HEK293 (cell line): ENCODE results near the gene NARS2.

Source experiments
- CTCF ChIA-PET: fragments of 350-600 bp; formaldehyde crosslinking; extraction: SDS; loops from one replicate; lab custom pipeline; 2021; ENCODE audit warnings: antibody characterized with exemption; lab: Yijun Ruan, JAX
- POLR2A ChIA-PET: fragments of 300-600 bp; formaldehyde crosslinking; extraction: SDS; loops from one replicate; lab custom pipeline; 2020; ENCODE audit warnings: antibody characterized with exemption, inconsistent platforms; lab: Yijun Ruan, JAX
- H3K27ac ChIP-seq: fragments of 200-500 bp; sonication (Bioruptor generic); 2 replicates; pipeline ENCODE4 v1.5.1; 2014; ENCODE audit warnings: low read depth, low read length, control low read depth, inconsistent platforms; ENCODE audit errors: extremely low read depth
- H3K36me3 ChIP-seq, 2 experiments: fragments of 200-500 bp in 1 of 2; sonication (Bioruptor generic) in 1 of 2; 1 replicate in 1 of 2; 2 replicates in 1 of 2; pipeline ENCODE4 v1.5.1; 2014 to 2017; ENCODE audit warnings: inconsistent platforms in 2 of 2, low read length in 2 of 2; ENCODE audit not compliant: control insufficient read depth in 2 of 2, insufficient read depth in 1 of 2
- H3K4me1 ChIP-seq: fragments of 200-500 bp; sonication (Bioruptor generic); 2 replicates; pipeline ENCODE4 v1.5.1; 2014; ENCODE audit warnings: mild to moderate bottlenecking, low read length, inconsistent platforms; ENCODE audit not compliant: control insufficient read depth, insufficient read depth
- H3K4me3 ChIP-seq: 2 replicates; pipeline ENCODE4 v1.5.1; 2011; ENCODE audit warnings: low read depth, mild to moderate bottlenecking, control low read depth, low read length, moderate library complexity
- H3K9me3 ChIP-seq: fragments of 200-500 bp; sonication (Bioruptor generic); 2 replicates; pipeline ENCODE4 v1.5.1; 2014; ENCODE audit warnings: low read depth, low read length, inconsistent platforms; ENCODE audit not compliant: control insufficient read depth, insufficient read depth
- ZBTB7A ChIP-seq: fragments of 450-650 bp; formaldehyde crosslinking; IDR thresholded peaks from 2 replicates; pipeline ENCODE4 v1.5.1; 2016; ENCODE audit warnings: low read depth, missing biosample characterization, missing genetic modification characterization
- ZNF140 ChIP-seq: fragments of 450-650 bp; formaldehyde crosslinking; IDR thresholded peaks from 2 replicates; pipeline ENCODE4 v1.5.1; 2016; ENCODE audit warnings: missing biosample characterization, missing genetic modification characterization
- ZNF146 ChIP-seq: fragments of 450-650 bp; formaldehyde crosslinking; IDR thresholded peaks from 2 replicates; pipeline ENCODE4 v1.5.1; 2016; ENCODE audit warnings: missing biosample characterization, missing genetic modification characterization
- ZNF157 ChIP-seq: fragments of 450-650 bp; formaldehyde crosslinking; IDR thresholded peaks from 2 replicates; pipeline ENCODE4 v1.5.1; 2016; ENCODE audit warnings: missing biosample characterization, missing genetic modification characterization
- ZNF416 ChIP-seq: fragments of 450-650 bp; formaldehyde crosslinking; IDR thresholded peaks from 2 replicates; pipeline ENCODE4 v1.5.1; 2016; ENCODE audit warnings: missing biosample characterization, missing genetic modification characterization
- ZNF560 ChIP-seq: fragments of 450-650 bp; formaldehyde crosslinking; IDR thresholded peaks from 2 replicates; pipeline ENCODE4 v1.5.1; 2017; ENCODE audit warnings: missing biosample characterization, missing genetic modification characterization, borderline replicate concordance
- ZNF768 ChIP-seq: fragments of 450-650 bp; formaldehyde crosslinking; IDR thresholded peaks from 2 replicates; pipeline ENCODE4 v1.5.1; 2018; ENCODE audit warnings: missing biosample characterization, mild to moderate bottlenecking, missing genetic modification characterization
- TF ChIP-seq, protein P1 (sequence below): fragments of 450-650 bp; formaldehyde crosslinking; optimal IDR thresholded peaks from 2 replicates; pipeline ENCODE3; 2016; ENCODE audit warnings: missing biosample characterization, mild to moderate bottlenecking, missing genetic modification characterization
- TF ChIP-seq, protein P2 (sequence below): sonication (generic); formaldehyde crosslinking; IDR thresholded peaks from 2 replicates; pipeline ENCODE4 v1.8.1; 2022; ENCODE audit warnings: mild to moderate bottlenecking, moderate library complexity, missing genetic modification reagents
- TF ChIP-seq, protein P3 (sequence below): fragments of 450-650 bp; formaldehyde crosslinking; IDR thresholded peaks from 2 replicates; pipeline ENCODE4 v1.5.1; 2016; ENCODE audit warnings: missing biosample characterization, missing genetic modification characterization
- TF ChIP-seq, protein P4 (sequence below): fragments of 450-650 bp; formaldehyde crosslinking; IDR thresholded peaks from 2 replicates; pipeline ENCODE4 v1.5.1; 2017; ENCODE audit warnings: missing biosample characterization, missing genetic modification characterization
- TF ChIP-seq, protein P5 (sequence below): fragments of 450-650 bp; formaldehyde crosslinking; IDR thresholded peaks from 2 replicates; pipeline ENCODE4 v1.5.1; 2017; ENCODE audit warnings: missing biosample characterization, missing genetic modification characterization
- TF ChIP-seq, protein P6 (sequence below): fragments of 450-650 bp; formaldehyde crosslinking; conservative IDR thresholded peaks from 2 replicates; pipeline ENCODE4 v1.5.1; 2016; ENCODE audit warnings: low read depth, missing biosample characterization, missing genetic modification characterization
- TF ChIP-seq, protein P7 (sequence below): fragments of 450-650 bp; IDR thresholded peaks from 2 replicates; pipeline ENCODE4 v1.5.1; 2018; ENCODE audit warnings: missing biosample characterization, mild to moderate bottlenecking, missing genetic modification characterization
- TF ChIP-seq, protein P8 (sequence below): fragments of 450-650 bp; formaldehyde crosslinking; IDR thresholded peaks from 2 replicates; pipeline ENCODE4 v1.5.0; 2017; ENCODE audit warnings: missing biosample characterization, missing genetic modification characterization, borderline replicate concordance
- TF ChIP-seq, protein P9 (sequence below): fragments of 450-650 bp; formaldehyde crosslinking; IDR thresholded peaks from 2 replicates; pipeline ENCODE4 v1.5.1; 2017; ENCODE audit warnings: missing biosample characterization, missing genetic modification characterization

NARS2 gene

DNA sequence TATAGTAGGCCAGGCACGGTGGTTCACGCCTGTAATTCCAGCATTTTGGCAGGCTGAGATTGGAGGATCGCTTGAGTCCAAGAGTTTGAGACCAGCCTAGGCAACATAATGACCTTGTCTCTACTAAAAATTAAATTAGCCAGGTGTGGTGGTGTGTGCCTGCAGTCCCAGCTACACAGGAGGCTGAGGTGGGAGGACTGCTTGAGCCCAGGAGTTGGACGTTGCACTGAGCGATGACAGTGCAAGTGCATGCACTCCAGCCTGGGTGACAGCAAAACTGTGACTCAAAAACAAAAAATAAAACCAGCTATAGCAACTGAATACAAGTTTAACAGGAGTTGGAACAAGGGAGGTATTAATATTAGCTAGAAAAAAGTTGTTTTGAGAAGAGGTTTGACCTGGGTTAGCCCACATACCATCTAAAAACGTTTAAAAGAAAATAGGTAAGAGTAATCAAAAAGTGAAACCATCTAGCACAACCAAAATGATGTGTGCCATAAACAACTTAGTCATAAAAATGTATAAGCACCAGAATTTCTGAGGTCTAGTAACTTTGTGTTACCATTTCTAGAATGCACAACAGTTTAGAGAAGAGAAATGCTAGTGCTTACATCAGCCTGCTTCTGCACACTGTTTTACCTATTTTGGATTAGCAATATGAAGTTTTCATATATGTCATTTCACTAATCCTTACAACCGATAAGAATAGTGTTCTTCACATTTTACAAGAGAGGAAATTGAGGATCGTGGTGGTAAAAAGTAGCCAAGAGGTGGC is 26.5 kb downstream of the NARS2 start (continued):
- TF ChIP-seq ZNF146 (tag by site-specific recombination) (no peak), ZNF768 (no peak), ZNF560 (no peak), ZBTB7A (tag by site-specific recombination) (no peak)
- TF ChIP-seq, protein P1, sequence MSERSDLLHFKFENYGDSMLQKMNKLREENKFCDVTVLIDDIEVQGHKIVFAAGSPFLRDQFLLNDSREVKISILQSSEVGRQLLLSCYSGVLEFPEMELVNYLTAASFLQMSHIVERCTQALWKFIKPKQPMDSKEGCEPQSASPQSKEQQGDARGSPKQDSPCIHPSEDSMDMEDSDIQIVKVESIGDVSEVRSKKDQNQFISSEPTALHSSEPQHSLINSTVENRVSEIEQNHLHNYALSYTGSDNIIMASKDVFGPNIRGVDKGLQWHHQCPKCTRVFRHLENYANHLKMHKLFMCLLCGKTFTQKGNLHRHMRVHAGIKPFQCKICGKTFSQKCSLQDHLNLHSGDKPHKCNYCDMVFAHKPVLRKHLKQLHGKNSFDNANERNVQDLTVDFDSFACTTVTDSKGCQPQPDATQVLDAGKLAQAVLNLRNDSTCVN (tag by site-specific recombination), result no peak
- TF ChIP-seq, protein P2, sequence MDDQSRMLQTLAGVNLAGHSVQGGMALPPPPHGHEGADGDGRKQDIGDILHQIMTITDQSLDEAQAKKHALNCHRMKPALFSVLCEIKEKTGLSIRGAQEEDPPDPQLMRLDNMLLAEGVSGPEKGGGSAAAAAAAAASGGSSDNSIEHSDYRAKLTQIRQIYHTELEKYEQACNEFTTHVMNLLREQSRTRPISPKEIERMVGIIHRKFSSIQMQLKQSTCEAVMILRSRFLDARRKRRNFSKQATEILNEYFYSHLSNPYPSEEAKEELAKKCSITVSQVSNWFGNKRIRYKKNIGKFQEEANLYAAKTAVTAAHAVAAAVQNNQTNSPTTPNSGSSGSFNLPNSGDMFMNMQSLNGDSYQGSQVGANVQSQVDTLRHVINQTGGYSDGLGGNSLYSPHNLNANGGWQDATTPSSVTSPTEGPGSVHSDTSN, result no peak
- TF ChIP-seq, protein P3, sequence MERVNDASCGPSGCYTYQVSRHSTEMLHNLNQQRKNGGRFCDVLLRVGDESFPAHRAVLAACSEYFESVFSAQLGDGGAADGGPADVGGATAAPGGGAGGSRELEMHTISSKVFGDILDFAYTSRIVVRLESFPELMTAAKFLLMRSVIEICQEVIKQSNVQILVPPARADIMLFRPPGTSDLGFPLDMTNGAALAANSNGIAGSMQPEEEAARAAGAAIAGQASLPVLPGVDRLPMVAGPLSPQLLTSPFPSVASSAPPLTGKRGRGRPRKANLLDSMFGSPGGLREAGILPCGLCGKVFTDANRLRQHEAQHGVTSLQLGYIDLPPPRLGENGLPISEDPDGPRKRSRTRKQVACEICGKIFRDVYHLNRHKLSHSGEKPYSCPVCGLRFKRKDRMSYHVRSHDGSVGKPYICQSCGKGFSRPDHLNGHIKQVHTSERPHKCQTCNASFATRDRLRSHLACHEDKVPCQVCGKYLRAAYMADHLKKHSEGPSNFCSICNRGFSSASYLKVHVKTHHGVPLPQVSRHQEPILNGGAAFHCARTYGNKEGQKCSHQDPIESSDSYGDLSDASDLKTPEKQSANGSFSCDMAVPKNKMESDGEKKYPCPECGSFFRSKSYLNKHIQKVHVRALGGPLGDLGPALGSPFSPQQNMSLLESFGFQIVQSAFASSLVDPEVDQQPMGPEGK (tag by site-specific recombination), result no peak
- TF ChIP-seq, protein P4, sequence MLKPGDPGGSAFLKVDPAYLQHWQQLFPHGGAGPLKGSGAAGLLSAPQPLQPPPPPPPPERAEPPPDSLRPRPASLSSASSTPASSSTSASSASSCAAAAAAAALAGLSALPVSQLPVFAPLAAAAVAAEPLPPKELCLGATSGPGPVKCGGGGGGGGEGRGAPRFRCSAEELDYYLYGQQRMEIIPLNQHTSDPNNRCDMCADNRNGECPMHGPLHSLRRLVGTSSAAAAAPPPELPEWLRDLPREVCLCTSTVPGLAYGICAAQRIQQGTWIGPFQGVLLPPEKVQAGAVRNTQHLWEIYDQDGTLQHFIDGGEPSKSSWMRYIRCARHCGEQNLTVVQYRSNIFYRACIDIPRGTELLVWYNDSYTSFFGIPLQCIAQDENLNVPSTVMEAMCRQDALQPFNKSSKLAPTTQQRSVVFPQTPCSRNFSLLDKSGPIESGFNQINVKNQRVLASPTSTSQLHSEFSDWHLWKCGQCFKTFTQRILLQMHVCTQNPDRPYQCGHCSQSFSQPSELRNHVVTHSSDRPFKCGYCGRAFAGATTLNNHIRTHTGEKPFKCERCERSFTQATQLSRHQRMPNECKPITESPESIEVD (tag by site-specific recombination), result no peak
- TF ChIP-seq, protein P5, sequence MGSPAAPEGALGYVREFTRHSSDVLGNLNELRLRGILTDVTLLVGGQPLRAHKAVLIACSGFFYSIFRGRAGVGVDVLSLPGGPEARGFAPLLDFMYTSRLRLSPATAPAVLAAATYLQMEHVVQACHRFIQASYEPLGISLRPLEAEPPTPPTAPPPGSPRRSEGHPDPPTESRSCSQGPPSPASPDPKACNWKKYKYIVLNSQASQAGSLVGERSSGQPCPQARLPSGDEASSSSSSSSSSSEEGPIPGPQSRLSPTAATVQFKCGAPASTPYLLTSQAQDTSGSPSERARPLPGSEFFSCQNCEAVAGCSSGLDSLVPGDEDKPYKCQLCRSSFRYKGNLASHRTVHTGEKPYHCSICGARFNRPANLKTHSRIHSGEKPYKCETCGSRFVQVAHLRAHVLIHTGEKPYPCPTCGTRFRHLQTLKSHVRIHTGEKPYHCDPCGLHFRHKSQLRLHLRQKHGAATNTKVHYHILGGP (tag by site-specific recombination), result no peak
- TF ChIP-seq, protein P6, sequence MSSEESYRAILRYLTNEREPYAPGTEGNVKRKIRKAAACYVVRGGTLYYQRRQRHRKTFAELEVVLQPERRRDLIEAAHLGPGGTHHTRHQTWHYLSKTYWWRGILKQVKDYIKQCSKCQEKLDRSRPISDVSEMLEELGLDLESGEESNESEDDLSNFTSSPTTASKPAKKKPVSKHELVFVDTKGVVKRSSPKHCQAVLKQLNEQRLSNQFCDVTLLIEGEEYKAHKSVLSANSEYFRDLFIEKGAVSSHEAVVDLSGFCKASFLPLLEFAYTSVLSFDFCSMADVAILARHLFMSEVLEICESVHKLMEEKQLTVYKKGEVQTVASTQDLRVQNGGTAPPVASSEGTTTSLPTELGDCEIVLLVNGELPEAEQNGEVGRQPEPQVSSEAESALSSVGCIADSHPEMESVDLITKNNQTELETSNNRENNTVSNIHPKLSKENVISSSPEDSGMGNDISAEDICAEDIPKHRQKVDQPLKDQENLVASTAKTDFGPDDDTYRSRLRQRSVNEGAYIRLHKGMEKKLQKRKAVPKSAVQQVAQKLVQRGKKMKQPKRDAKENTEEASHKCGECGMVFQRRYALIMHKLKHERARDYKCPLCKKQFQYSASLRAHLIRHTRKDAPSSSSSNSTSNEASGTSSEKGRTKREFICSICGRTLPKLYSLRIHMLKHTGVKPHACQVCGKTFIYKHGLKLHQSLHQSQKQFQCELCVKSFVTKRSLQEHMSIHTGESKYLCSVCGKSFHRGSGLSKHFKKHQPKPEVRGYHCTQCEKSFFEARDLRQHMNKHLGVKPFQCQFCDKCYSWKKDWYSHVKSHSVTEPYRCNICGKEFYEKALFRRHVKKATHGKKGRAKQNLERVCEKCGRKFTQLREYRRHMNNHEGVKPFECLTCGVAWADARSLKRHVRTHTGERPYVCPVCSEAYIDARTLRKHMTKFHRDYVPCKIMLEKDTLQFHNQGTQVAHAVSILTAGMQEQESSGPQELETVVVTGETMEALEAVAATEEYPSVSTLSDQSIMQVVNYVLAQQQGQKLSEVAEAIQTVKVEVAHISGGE, result no peak
- TF ChIP-seq, all 188 proteins: peak for 0

DNA sequence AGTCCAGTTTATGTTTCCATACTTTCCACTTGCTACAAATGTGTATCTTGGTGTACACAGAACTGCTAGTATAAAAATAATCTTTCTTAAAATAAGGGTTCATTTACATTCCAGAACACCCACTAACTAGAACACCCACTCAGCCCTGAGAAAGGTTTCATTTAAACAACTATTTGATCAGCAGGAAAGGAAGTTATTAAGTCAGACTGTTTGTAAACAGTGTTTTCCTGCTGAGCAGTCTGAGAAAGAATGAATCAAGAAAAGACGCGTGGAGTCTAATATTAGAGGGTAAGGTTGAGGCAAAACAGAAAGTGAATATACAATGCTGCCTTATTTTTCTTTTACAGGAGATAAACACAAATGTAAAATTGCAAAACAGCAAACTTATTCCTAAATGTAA is 32.7 kb downstream of the NARS2 start:
- TF ChIP-seq, protein P7, sequence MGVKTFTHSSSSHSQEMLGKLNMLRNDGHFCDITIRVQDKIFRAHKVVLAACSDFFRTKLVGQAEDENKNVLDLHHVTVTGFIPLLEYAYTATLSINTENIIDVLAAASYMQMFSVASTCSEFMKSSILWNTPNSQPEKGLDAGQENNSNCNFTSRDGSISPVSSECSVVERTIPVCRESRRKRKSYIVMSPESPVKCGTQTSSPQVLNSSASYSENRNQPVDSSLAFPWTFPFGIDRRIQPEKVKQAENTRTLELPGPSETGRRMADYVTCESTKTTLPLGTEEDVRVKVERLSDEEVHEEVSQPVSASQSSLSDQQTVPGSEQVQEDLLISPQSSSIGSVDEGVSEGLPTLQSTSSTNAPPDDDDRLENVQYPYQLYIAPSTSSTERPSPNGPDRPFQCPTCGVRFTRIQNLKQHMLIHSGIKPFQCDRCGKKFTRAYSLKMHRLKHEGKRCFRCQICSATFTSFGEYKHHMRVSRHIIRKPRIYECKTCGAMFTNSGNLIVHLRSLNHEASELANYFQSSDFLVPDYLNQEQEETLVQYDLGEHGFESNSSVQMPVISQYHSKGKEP, result no peak
- TF ChIP-seq ZNF140 (no peak), ZNF416 (no peak), ZNF157 (tag by site-specific recombination) (no peak)
- TF ChIP-seq, protein P8, sequence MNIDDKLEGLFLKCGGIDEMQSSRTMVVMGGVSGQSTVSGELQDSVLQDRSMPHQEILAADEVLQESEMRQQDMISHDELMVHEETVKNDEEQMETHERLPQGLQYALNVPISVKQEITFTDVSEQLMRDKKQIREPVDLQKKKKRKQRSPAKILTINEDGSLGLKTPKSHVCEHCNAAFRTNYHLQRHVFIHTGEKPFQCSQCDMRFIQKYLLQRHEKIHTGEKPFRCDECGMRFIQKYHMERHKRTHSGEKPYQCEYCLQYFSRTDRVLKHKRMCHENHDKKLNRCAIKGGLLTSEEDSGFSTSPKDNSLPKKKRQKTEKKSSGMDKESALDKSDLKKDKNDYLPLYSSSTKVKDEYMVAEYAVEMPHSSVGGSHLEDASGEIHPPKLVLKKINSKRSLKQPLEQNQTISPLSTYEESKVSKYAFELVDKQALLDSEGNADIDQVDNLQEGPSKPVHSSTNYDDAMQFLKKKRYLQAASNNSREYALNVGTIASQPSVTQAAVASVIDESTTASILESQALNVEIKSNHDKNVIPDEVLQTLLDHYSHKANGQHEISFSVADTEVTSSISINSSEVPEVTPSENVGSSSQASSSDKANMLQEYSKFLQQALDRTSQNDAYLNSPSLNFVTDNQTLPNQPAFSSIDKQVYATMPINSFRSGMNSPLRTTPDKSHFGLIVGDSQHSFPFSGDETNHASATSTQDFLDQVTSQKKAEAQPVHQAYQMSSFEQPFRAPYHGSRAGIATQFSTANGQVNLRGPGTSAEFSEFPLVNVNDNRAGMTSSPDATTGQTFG (tag by site-specific recombination), result no peak
- TF ChIP-seq, protein P9, sequence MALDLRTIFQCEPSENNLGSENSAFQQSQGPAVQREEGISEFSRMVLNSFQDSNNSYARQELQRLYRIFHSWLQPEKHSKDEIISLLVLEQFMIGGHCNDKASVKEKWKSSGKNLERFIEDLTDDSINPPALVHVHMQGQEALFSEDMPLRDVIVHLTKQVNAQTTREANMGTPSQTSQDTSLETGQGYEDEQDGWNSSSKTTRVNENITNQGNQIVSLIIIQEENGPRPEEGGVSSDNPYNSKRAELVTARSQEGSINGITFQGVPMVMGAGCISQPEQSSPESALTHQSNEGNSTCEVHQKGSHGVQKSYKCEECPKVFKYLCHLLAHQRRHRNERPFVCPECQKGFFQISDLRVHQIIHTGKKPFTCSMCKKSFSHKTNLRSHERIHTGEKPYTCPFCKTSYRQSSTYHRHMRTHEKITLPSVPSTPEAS (tag by site-specific recombination), result no peak
- no peaks in the 10 kb centered on the region for H3K4me1 ChIP-seq
- H3K36me3 ChIP-seq, result peaks cover 0 to 11% of the 10 kb centered on the region in 2 experiments; a peak in 1 of 3 replicates
- no peak overlapping the region for H3K4me3 ChIP-seq
- H3K27ac ChIP-seq, result no peak overlapping the region
- CTCF ChIA-PET, result no interaction called here
- H3K9me3 ChIP-seq, result no peaks in the 10 kb centered on the region
- POLR2A ChIA-PET, result no interaction called here
